ACC112 (cell line): ENCODE data around the gene SLC16A11.

Experiments used
- H2AFZ ChIP-seq: fragments of 200-600 bp; sonication (generic); one replicate; pipeline ENCODE4 v1.6.0; 2017; ENCODE audit warnings: antibody characterized with exemption, low read length; ENCODE audit not compliant: unreplicated experiment
- H3K27ac ChIP-seq: fragments of 200-600 bp; sonication (generic); 2 replicates; pipeline ENCODE4 v1.5.1; 2014; ENCODE audit warnings: low read depth, mild to moderate bottlenecking, antibody characterized with exemption, low read length, moderate library complexity
- H3K27me3 ChIP-seq: fragments of 200-600 bp; sonication (generic); 2 replicates; pipeline ENCODE4 v1.6.1; 2014; ENCODE audit warnings: mild to moderate bottlenecking, antibody characterized with exemption, low read length, moderate library complexity, mixed read lengths; ENCODE audit not compliant: insufficient read depth
- H3K36me3 ChIP-seq: fragments of 200-600 bp; sonication (generic); 2 replicates; pipeline ENCODE4 v1.6.1; 2016; ENCODE audit warnings: mild to moderate bottlenecking, antibody characterized with exemption, low read length, moderate library complexity, mixed read lengths; ENCODE audit not compliant: insufficient read depth
- H3K4me1 ChIP-seq: fragments of 200-600 bp; sonication (generic); one replicate; pipeline ENCODE4 v1.6.1; 2016; ENCODE audit warnings: low read length, mixed read lengths; ENCODE audit not compliant: insufficient read depth, unreplicated experiment, control insufficient read depth
- H3K4me3 ChIP-seq: fragments of 200-600 bp; sonication (generic); 2 replicates; pipeline ENCODE4 v1.5.1; 2014; ENCODE audit warnings: mild to moderate bottlenecking, low read depth, low read length
- H3K79me2 ChIP-seq: fragments of 200-600 bp; sonication (generic); one replicate; pipeline ENCODE4 v1.6.0; 2016; ENCODE audit warnings: low read length; ENCODE audit not compliant: control insufficient read depth, unreplicated experiment, insufficient read depth

SLC16A11 gene

DNA sequence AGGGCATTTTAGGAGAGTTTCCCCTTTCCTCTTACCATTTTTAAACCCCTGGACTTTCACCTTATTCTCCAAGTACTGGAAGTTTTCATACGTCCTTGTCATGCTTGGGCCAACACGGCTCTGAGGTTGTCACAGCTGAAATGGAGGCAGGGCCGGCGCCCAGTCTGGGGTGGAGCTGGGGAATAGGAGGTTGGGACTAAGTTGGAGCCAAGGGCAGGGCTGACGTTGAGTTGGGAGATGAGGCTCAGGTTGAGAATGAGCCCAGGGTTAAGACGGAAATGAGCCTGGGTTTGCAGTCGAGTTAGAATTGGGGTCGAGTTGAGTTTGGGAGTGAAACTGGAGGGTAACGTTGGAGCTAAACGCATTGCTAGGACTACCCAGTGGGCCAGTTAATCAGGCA lies 34.8 kb upstream of the SLC16A11 start:
- H3K4me1 ChIP-seq, result peaks cover 4% of the 10 kb centered on the region
- no peak overlapping the region for H2AFZ ChIP-seq
- H3K79me2 ChIP-seq, result no peaks in the 10 kb centered on the region
- H3K36me3 ChIP-seq, result no peaks in the 10 kb centered on the region
- no peak overlapping the region for H3K27ac ChIP-seq
- H3K27me3 ChIP-seq, result peaks cover 19% of the 10 kb centered on the region
- H3K4me3 ChIP-seq, result no peak overlapping the region

DNA sequence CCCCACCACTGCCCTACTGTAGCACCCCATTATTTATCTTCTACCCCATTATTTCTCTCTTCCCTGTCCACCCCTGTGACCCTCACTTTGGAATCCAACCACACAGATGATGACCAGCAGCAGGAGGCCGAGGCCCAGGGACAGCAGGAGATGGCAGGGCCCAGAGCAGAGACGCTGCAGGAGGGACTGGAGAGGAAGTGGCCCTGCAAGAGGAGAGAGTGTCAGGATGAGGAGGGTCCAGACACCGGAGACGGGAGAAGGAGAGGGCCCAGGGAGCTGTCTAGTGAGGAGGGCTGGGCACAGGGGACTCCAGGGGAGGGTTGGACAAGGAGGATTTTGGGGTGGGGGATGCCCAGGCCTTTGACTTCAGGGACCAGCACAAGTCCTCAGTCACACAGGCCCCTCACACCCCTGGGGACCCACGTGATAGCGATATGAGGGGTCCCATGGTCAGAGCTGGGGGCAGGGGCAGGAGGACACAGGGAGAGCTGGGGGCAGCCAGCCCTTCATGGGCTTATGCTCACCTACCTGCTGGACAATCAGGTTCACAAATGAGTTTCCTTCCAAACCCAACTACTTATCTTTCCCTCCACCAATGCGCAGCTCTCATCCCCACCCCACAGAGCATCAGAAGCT lies 34.1 kb upstream of the SLC16A11 start:
- Histone ChIP-seq H3K79me2 (no peaks in the 10 kb centered on the region), H3K27ac (no peak overlapping the region), H3K4me1 (no peaks in the 10 kb centered on the region), H3K4me3 (no peak overlapping the region), H3K27me3 (peaks cover 23% of the 10 kb centered on the region), H3K36me3 (no peaks in the 10 kb centered on the region), H2AFZ (no peak overlapping the region)

DNA sequence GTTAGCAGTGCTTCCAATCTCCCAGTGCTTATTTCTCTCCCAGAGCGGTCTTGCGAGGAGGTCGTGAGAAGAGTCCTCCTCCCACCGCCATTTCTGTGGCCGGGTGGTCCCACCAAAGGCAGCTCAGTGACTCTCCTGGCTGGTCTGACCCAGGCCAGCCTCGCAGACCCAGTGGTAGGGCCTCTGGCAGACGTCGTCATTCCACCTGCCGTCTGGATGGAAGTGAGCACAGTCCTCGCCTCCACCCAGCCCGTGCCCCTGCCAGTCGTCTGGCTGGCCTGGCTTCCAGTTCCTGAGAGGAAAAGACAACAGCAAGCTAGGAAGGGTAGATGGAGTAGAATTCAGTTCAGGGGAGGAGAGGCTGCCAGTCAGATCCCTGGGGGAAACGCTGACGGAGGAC lies 31.0 kb upstream of the SLC16A11 start:
- H3K36me3 ChIP-seq, result no peaks in the 10 kb centered on the region
- no peaks in the 10 kb centered on the region for H3K4me1 ChIP-seq
- H3K27ac ChIP-seq, result no peak overlapping the region
- no peaks in the 10 kb centered on the region for H3K79me2 ChIP-seq
- H3K27me3 ChIP-seq, result peaks cover 31% of the 10 kb centered on the region
- H3K4me3 ChIP-seq, result no peak overlapping the region
- no peak overlapping the region for H2AFZ ChIP-seq

DNA sequence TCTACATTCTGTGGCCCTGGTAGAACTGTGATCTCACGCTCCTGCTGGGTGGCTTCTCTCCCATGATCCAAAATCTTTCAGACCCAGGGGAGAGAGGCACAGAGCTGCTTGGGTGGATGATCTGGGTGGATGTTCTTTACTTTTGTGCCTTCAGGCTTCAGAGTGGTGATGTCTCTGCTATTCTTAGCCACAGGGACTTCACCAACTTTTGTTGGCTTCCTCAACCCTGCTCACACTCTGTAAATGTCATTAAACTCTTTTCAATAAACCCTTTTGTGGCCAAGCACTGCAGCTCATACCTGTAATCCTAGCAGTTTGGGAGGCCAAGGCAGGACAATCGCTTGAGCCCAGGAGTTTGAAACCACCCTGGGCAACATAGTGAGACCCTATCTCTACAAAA lies 28.5 kb upstream of the SLC16A11 start:
- Histone ChIP-seq H3K79me2 (no peaks in the 10 kb centered on the region), H3K4me3 (no peak overlapping the region), H3K27me3 (peaks cover 29% of the 10 kb centered on the region), H3K27ac (no peak overlapping the region), H3K36me3 (no peaks in the 10 kb centered on the region), H3K4me1 (no peaks in the 10 kb centered on the region), H2AFZ (no peak overlapping the region)

DNA sequence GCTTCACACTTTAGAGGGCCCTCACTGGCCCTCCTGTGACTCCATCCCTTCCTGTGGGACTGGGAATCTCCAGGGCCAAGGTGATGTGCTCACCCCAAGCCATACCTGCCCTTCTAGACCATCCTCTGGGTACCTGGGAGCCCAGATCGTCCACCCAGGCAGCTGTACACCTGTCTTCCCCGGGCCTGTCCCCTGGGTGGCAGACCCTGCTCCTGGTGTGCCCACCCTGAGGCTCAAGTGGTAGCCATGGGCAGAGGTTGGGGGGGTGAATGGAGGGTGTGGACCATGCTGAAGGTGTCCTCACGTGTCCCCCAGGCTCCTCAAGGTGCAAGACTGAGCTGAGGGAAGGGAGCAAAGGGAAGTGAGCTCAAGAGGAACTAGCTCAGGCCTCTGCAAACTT lies 26.8 kb upstream of the SLC16A11 start:
- no peaks in the 10 kb centered on the region for H3K4me1 ChIP-seq
- H3K27me3 ChIP-seq, result peaks cover 29% of the 10 kb centered on the region
- no peaks in the 10 kb centered on the region for H3K36me3 ChIP-seq
- no peak overlapping the region for H2AFZ ChIP-seq
- no peak overlapping the region for H3K4me3 ChIP-seq
- H3K79me2 ChIP-seq, result no peaks in the 10 kb centered on the region
- no peak overlapping the region for H3K27ac ChIP-seq

DNA sequence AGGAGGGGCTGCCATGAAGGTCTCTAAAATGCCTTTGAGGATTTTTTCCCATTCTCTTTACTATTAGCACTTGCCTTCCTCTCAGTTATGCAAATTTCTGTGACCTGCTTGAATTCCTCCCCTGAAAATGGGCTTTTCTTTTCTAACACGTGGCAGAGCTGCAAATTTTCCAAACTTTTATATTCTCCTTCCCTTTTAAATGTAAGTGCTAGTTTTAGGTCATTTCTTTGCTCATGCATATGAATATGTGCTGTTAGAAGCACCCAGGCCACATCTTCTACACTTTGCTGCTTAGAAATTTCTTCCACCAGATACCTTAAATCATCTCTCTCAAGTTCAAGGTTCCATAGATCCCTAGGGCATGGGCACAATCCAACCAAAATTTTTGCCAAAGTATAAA lies 24.4 kb upstream of the SLC16A11 start:
- no peak overlapping the region for H3K27ac ChIP-seq
- H3K36me3 ChIP-seq, result no peaks in the 10 kb centered on the region
- H2AFZ ChIP-seq, result no peak overlapping the region
- peaks cover 22% of the 10 kb centered on the region for H3K27me3 ChIP-seq
- no peak overlapping the region for H3K4me3 ChIP-seq
- H3K79me2 ChIP-seq, result no peaks in the 10 kb centered on the region
- peaks cover 6% of the 10 kb centered on the region for H3K4me1 ChIP-seq

DNA sequence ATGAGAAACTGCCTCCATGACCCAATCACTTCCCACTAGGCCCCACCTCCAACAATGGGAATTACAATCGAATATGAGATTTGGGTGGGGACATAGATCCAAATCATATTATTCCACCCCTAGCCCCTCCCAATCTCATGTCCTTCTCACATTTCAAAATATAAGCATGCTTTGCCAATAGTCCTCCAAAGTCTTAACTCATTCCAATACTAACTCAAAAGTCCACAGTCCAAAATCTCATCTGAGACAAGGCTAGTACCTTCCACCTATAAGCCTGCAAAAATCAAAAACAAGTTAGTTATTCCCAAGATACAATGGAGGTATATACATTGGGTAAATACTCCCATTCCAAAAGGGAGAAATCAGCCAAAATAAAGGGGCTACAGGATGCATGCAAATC lies 23.3 kb upstream of the SLC16A11 start:
- Histone ChIP-seq H3K79me2 (no peaks in the 10 kb centered on the region), H3K4me3 (no peak overlapping the region), H3K36me3 (no peaks in the 10 kb centered on the region), H3K27ac (no peak overlapping the region), H3K27me3 (peaks cover 11% of the 10 kb centered on the region), H3K4me1 (peaks cover 11% of the 10 kb centered on the region), H2AFZ (no peak overlapping the region)

DNA sequence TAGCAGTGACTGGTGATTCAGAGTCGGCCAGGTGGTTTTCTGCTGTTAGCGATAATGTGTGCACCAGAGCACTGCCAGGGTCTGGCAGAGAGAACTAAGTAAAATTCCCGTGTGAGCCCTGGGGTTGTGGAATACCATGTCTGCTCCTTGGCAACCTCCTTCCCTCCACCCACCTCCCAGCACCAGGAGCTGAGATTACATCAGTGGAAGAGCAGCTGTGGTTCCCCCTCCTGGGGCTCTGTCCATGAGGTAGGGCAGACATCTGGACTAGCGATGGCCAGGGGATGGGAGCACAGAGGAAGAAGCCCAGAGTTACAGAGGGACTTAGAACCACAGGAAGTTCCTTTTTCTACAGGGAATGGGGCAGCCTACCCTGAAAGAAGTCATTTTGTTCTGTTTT lies 20.4 kb upstream of the SLC16A11 start:
- H3K4me1 ChIP-seq, result peaks cover 23% of the 10 kb centered on the region
- H3K36me3 ChIP-seq, result no peaks in the 10 kb centered on the region
- no peak overlapping the region for H2AFZ ChIP-seq
- H3K27me3 ChIP-seq, result no peaks in the 10 kb centered on the region; the same call in 1 of the 2 replicates
- no peak overlapping the region for H3K27ac ChIP-seq
- no peaks in the 10 kb centered on the region for H3K79me2 ChIP-seq
- no peak overlapping the region for H3K4me3 ChIP-seq

DNA sequence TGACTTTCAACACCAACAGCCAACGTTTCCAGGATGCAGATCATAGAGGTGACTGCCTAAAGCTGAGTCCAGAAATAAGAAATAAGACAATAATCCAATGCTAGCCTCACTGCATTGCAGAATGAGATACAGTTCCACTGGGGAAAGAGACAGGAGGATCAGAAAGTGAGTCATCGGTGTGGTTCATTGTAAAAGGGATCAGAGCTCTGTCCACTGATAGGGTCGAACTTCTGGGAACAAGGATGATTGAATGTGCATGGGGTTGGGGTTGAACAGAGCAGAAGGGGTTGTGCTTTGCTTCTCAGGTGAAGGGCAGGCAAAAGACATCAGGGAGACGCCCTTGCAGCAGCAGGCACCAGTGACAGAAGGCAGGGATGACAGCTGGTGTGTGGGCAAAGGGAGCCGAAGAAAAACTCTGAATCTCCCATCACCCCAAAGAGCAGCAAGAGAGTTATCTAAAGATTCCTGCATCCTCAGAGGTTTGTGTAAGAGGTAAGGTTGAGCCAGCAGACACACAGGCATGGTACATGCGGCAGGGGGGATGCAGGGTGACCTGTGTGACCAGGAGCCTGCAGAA lies 19.7 kb upstream of the SLC16A11 start:
- H3K27me3 ChIP-seq, result no peaks in the 10 kb centered on the region; the same call in 1 of the 2 replicates
- no peak overlapping the region for H3K4me3 ChIP-seq
- no peak overlapping the region for H2AFZ ChIP-seq
- peaks cover 29% of the 10 kb centered on the region for H3K4me1 ChIP-seq
- no peaks in the 10 kb centered on the region for H3K79me2 ChIP-seq
- no peaks in the 10 kb centered on the region for H3K36me3 ChIP-seq
- H3K27ac ChIP-seq, result no peak overlapping the region

DNA sequence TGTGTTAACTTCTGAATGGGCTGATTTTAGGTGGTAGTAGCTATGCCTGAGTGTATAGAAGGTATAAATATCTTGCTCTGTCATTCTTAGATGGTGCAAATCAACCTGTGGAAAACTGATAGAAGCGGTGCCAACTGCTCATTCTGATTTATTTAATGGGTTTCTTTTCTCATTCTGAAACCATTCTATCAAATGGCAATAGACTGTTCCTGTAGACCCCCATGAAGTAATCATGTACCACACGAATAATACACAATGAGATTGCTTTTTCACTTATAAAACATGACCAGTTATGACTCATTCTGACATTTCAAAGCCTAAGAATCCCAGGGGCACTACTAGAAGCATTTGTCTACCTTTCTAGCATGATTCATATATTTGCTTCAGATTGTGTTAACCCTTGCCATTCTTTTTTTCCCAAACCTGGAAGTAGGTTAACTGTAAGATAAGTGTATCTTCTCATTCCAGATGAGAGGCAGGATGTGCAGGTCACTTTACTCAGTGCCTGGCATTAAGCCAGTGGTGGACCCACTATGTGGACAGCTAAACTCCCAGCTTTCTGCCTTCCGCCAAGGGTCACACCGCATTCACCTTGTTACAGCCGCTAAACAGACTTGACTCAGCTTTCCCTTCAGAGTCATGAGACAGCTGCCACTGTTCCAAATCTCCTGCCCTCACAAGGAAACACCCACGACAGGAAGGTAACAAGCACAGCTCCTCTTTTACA lies 16.4 kb upstream of the SLC16A11 start:
- Histone ChIP-seq H3K36me3 (no peaks in the 10 kb centered on the region), H3K4me3 (peak overlapping the region; percentile 18; the same call in 1 of the 2 replicates), H2AFZ (no peak overlapping the region), H3K27ac (peak overlapping the region; percentile 62), H3K4me1 (peaks cover 32% of the 10 kb centered on the region), H3K27me3 (no peaks in the 10 kb centered on the region; the same call in 1 of the 2 replicates), H3K79me2 (no peaks in the 10 kb centered on the region)
